Activated CD4-positive, alpha-beta T cell treated with anti-CD3 and anti-CD28 coated beads for 36 hours (primary cell): ENCODE data around the gene MUS81. TPM values are rescaled to one million over a fixed set of nuclear protein-coding genes. Genes with fewer than 3 reads are reported as not detected.

Experiments
- ATAC-seq: fragments of 200-7000 bp; cut with Tn5 transposase; one replicate; pipeline ENCODE4 v1.10.0; 2021; ENCODE audit warnings: mild to moderate bottlenecking, moderate library complexity
- CTCF ChIA-PET: fragments of 350-600 bp; sonication (Branson Sonifier 250); formaldehyde crosslinking; loops from one replicate; lab custom pipeline; 2021; ENCODE audit warnings: antibody characterized with exemption; lab: Charles Lee
- POLR2A ChIA-PET: fragments of 350-600 bp; sonication (Branson Sonifier 250); formaldehyde crosslinking; loops from one replicate; lab custom pipeline; 2021; ENCODE audit warnings: antibody characterized with exemption, inconsistent platforms; lab: Charles Lee
- DNase-seq: peaks from one replicate; pipeline ENCODE4 v3.0.0-alpha.2; 2020
- H3K27ac Mint-ChIP-seq: one replicate; pipeline ENCODE4 v1.8.0; 2021; ENCODE audit warnings: mixed read lengths
- H3K27me3 Mint-ChIP-seq: one replicate; pipeline ENCODE4 v1.8.0; 2021; ENCODE audit warnings: mixed read lengths
- H3K36me3 Mint-ChIP-seq: one replicate; pipeline ENCODE4 v1.8.0; 2021; ENCODE audit warnings: low read depth, mixed read lengths
- H3K4me1 Mint-ChIP-seq: one replicate; pipeline ENCODE4 v1.8.0; 2021; ENCODE audit warnings: mixed read lengths
- H3K4me3 Mint-ChIP-seq: one replicate; pipeline ENCODE4 v1.8.0; 2021; ENCODE audit warnings: mild to moderate bottlenecking, moderate library complexity, mixed read lengths
- H3K9me3 Mint-ChIP-seq: one replicate; pipeline ENCODE4 v1.8.0; 2021; ENCODE audit warnings: low read depth, mixed read lengths
- intact Hi-C, 2 experiments: fragments of 100-400 bp; cut with DNase I in 1 of 2; cut with micrococcal nuclease in 1 of 2; formaldehyde crosslinking; loops; one replicate each; pipeline versions ENCODE4 v1.14.2 to v1.15.1; 2022 to 2024; cut with DNase I, micrococcal nuclease
- total RNA-seq, 2 experiments: library from RNA; stranded (reverse); gene quantifications; one replicate each; pipeline ENCODE4 v1.2.3, GENCODE V29; 2021

The MUS81 gene
- total RNA-seq, 2 experiments from 2014 or later, result 59.2 to 67.8 TPM

- Mint-ChIP-seq H3K9me3 (no peaks in the 10 kb centered on the region), H3K4me1 (peaks cover 30% of the 10 kb centered on the region), H3K27ac (no peak overlapping the region), H3K27me3 (peaks cover 4% of the 10 kb centered on the region), H3K4me3 (peak overlapping the region; percentile 75), H3K36me3 (peaks cover 20% of the 10 kb centered on the region)
- ATAC-seq (no peak), DNase-seq (no peak)
- CTCF ChIA-PET, result interaction anchor here (0.9 to 7.8 kb wide), 8 partner anchors 8 to 121 kb away, joined by 3 to 113 read pairs (median 4); partner anchors contain the start of genes CCDC85B, FIBP and MUS81
- POLR2A ChIA-PET, result interaction anchor here (0.6 to 5.1 kb wide), 3 partner anchors 11 to 892 kb away, joined by 3 to 59 read pairs (median 5); partner anchors contain the start of genes CCDC85B and FIBP
- intact Hi-C loops, result loop anchor here (1.0 kb wide), 8 partner anchors 11 to 411 kb away; partner anchors contain the start of genes C11orf68 (in 2 of the 2), CCDC85B (in 2 of the 2), DRAP1 (in 2 of the 2) and BANF1 (in 1 of the 2)
These were observed 40.6 kb downstream of the MUS81 start for GRCh38 chr11:65900899-65901180.

DNA sequence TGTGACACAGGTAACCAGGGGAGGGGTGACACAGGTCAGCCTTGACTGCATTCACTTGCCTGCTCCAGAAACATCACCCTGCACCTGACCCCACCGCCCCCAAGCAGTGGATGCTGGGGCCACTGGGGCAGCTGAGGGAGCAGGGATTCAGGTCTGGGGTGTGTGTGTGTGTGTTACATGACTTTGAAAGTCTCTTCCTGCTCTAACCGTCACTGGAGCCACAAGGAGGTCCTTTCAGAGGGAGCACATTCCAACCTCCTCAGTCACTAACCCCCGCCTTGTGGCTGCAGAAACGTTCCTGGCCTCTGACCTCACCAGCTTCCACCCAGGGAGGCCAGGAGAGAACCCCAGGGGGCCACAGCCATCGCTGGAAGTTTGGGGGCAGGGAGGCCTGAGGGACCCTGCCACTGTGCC is 42.8 kb downstream of the MUS81 start:
- ChIA-PET POLR2A (interaction anchor here (5.1 kb wide), 1 partner anchor 13 kb away, joined by 59 read pairs; the partner anchor contains the start of genes CCDC85B and FIBP), CTCF (interaction anchor here (3.0 to 7.8 kb wide), 2 partner anchors 16 to 44 kb away, joined by 13 to 113 read pairs; partner anchors contain the start of genes CCDC85B, FIBP and MUS81)
- intact Hi-C loops, result no loop called here
- H3K27me3 Mint-ChIP-seq, result peaks cover 4% of the 10 kb centered on the region
- ATAC-seq (no peak), DNase-seq (no peak)
- H3K9me3 Mint-ChIP-seq, result no peaks in the 10 kb centered on the region
- H3K36me3 Mint-ChIP-seq, result peaks cover 5% of the 10 kb centered on the region
- peaks cover 11% of the 10 kb centered on the region for H3K4me1 Mint-ChIP-seq
- H3K27ac Mint-ChIP-seq, result no peak overlapping the region
- H3K4me3 Mint-ChIP-seq, result no peak overlapping the region

- no peak for DNase-seq
- Mint-ChIP-seq H3K36me3 (peaks cover 3% of the 10 kb centered on the region), H3K9me3 (no peaks in the 10 kb centered on the region), H3K4me3 (no peak overlapping the region), H3K27me3 (peaks cover 4% of the 10 kb centered on the region), H3K4me1 (peaks cover 9% of the 10 kb centered on the region), H3K27ac (no peak overlapping the region)
- intact Hi-C loops, result no loop called here
- ChIA-PET POLR2A (no interaction called here), CTCF (no interaction called here)
- no peak for ATAC-seq
These were observed 43.5 kb downstream of the MUS81 start for GRCh38 chr11:65903715-65904114.

- Mint-ChIP-seq H3K36me3 (no peaks in the 10 kb centered on the region), H3K9me3 (no peaks in the 10 kb centered on the region), H3K4me3 (no peak overlapping the region), H3K27me3 (peaks cover 6% of the 10 kb centered on the region), H3K27ac (no peak overlapping the region), H3K4me1 (peaks cover 10% of the 10 kb centered on the region)
- intact Hi-C loops, result no loop called here
- POLR2A ChIA-PET, result interaction anchor here (0.6 kb wide), 1 partner anchor 113 kb away, joined by 3 read pairs; no protein-coding TSS in a partner anchor
- ATAC-seq (no peak), DNase-seq (no peak)
- CTCF ChIA-PET, result interaction anchor here (0.6 to 2.1 kb wide), 6 partner anchors 16 to 554 kb away, joined by 3 to 6 read pairs (median 4); partner anchors contain the start of genes CCDC85B and FIBP
These were observed 46.4 kb downstream of the MUS81 start for GRCh38 chr11:65906602-65907001.

- Mint-ChIP-seq H3K4me1 (peaks cover 3% of the 10 kb centered on the region), H3K27ac (no peak overlapping the region), H3K4me3 (no peak overlapping the region), H3K36me3 (no peaks in the 10 kb centered on the region), H3K9me3 (no peaks in the 10 kb centered on the region), H3K27me3 (peaks cover 2% of the 10 kb centered on the region)
- ATAC-seq (no peak), DNase-seq (no peak)
- ChIA-PET CTCF (interaction anchor here (1.2 to 2.1 kb wide), 4 partner anchors 10 to 114 kb away, joined by 4 to 7 read pairs (median 6); partner anchors contain the start of gene CCDC85B), POLR2A (no interaction called here)
- intact Hi-C loops, result no loop called here
These were observed 47.6 kb downstream of the MUS81 start for GRCh38 chr11:65907878-65908277.

DNA sequence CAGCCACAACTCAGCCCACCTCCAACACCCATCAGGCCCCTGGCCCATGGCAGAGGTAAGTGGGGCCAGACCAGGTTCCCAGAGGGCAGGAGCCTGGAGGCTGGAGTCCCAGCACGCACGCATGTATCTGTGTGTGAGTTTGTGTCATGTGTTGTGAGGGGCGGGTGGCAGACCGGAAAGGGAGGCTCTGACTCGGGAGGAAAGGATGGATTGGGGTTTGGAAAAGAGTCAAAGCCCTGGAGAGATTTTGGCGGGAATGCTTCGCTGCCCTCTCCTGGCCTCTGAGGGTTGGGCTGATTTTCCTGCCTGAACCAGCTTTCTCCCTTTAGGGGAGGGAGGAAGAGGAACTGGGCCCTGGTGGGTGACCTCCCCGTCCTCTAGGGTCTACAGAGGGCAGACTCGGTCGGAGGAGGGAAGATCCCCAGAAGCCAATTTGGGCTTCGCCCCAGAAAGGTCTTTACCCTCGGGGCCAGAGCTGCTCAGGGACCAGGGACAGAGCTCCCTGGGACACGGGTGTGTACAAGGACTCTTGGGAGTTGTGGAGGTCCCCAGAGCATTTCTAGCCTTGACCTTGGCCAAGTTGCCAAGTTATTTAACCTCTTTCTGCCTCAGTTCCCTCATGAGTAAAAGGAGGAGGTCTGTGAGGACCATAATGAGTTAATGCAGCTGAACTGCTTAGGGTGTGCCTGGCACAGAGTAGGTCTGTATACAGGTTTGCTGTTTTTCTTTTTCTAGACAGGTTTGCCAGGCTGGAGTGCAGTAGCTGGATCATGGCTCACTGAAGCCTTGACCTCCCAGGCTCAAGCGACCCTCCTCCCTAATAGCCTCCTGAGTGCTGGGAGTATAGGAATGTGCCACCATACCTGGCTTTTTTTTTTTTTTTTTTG is 51.7 kb downstream of the MUS81 start:
- POLR2A ChIA-PET, result interaction anchor here (0.6 kb wide), 1 partner anchor 66 kb away, joined by 3 read pairs; no protein-coding TSS in a partner anchor

GRCh38 chr11:65912845-65913244 is 52.6 kb downstream of the MUS81 start:
- Mint-ChIP-seq H3K9me3 (no peaks in the 10 kb centered on the region), H3K36me3 (no peaks in the 10 kb centered on the region), H3K4me3 (no peak overlapping the region), H3K27ac (no peak overlapping the region), H3K27me3 (peaks cover 2% of the 10 kb centered on the region), H3K4me1 (peaks cover 23% of the 10 kb centered on the region)
- intact Hi-C loops, result no loop called here
- POLR2A ChIA-PET, result interaction anchor here (0.6 kb wide), 1 partner anchor 18 kb away, joined by 5 read pairs; no protein-coding TSS in a partner anchor
- CTCF ChIA-PET, result interaction anchor here (0.6 to 1.2 kb wide), 4 partner anchors 11 to 318 kb away, joined by 3 to 4 read pairs (median 3); no protein-coding TSS in a partner anchor
- DNase-seq (no peak), ATAC-seq (no peak)

More for the DNA sequence above, 51.7 kb downstream of the MUS81 start:
- no peak for ATAC-seq
- H3K4me1 Mint-ChIP-seq, result peaks cover 18% of the 10 kb centered on the region
- peaks cover 2% of the 10 kb centered on the region for H3K27me3 Mint-ChIP-seq
- CTCF ChIA-PET, result interaction anchor here (0.6 to 1.3 kb wide), 4 partner anchors 10 to 142 kb away, joined by 3 to 10 read pairs (median 4); partner anchors contain the start of gene FOSL1
- no peak for DNase-seq
- H3K27ac Mint-ChIP-seq, result no peak overlapping the region
- H3K9me3 Mint-ChIP-seq, result no peaks in the 10 kb centered on the region
- no peaks in the 10 kb centered on the region for H3K36me3 Mint-ChIP-seq
- no peak overlapping the region for H3K4me3 Mint-ChIP-seq
- intact Hi-C loops, result no loop called here

DNA sequence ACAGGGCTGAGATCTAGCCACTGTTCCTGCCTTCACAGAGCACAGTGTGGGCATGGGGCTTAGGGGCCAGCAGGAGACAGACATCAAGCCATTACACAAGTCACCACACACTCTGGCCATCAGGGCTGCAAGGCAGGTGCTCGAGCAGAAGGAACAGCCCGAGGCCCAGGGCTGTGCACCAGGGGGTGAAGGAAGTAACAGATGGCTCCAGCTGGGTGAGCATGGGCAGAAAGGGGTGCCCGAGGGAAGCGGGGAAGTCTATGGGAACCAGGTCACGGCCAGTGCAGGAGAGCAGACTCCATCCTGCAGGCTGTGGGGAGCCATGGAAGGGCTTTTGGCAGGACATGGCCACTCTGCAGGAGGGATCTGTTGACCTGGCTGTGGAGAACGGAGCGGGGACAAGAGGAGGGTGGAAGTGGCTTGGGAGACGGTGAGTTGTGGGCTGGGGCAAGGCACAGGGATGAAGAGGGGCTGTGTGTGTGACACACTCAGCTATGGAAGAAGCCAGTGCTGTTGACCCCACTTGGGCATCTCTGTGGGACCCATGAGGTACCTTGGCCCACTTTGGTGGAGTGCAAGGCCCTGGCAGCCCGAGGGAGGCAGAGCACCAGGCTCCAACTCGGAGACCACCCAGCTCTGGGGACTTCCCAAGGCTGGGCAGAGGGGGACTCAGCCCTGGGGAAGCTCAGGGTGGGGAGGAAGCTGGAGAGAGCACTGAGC is 55.0 kb downstream of the MUS81 start:
- intact Hi-C loops, result no loop called here
- CTCF ChIA-PET, result interaction anchor here (0.6 to 1.3 kb wide), 5 partner anchors 17 to 474 kb away, joined by 3 to 5 read pairs (median 3); partner anchors contain the start of gene CCDC85B
- ATAC-seq (no peak), DNase-seq (no peak)
- POLR2A ChIA-PET, result interaction anchor here (1.0 kb wide), 1 partner anchor 21 kb away, joined by 6 read pairs; no protein-coding TSS in a partner anchor
- Mint-ChIP-seq H3K9me3 (no peaks in the 10 kb centered on the region), H3K27me3 (peaks cover 2% of the 10 kb centered on the region), H3K27ac (peak overlapping the region; percentile 3), H3K36me3 (peaks cover 2% of the 10 kb centered on the region), H3K4me1 (peaks cover 22% of the 10 kb centered on the region), H3K4me3 (no peak overlapping the region)

GRCh38 chr11:65915821-65916251 is 55.6 kb downstream of the MUS81 start:
- intact Hi-C loops, result no loop called here
- CTCF ChIA-PET, result interaction anchor here (0.7 to 1.3 kb wide), 3 partner anchors 26 to 473 kb away, joined by 3 to 5 read pairs (median 3); partner anchors contain the start of gene CCDC85B
- peak; percentile 38 for DNase-seq
- peaks cover 26% of the 10 kb centered on the region for H3K4me1 Mint-ChIP-seq
- POLR2A ChIA-PET, result interaction anchor here (1.0 kb wide), 1 partner anchor 22 kb away, joined by 6 read pairs; no protein-coding TSS in a partner anchor
- no peak for ATAC-seq
- no peak overlapping the region for H3K4me3 Mint-ChIP-seq
- peaks cover 2% of the 10 kb centered on the region for H3K27me3 Mint-ChIP-seq
- peaks cover 2% of the 10 kb centered on the region for H3K36me3 Mint-ChIP-seq
- H3K27ac Mint-ChIP-seq, result no peak overlapping the region
- H3K9me3 Mint-ChIP-seq, result no peaks in the 10 kb centered on the region
